Islet precursor cell (in vitro differentiated cells): ENCODE results near the gene DEPDC5.
"Not testable (repeated sequence)": the region's sequence is repeated elsewhere in the genome, so short reads cannot be mapped to it uniquely, and the experiment has no call there.

ENCODE experiments used
- DNase-seq: peaks from one replicate; pipeline ENCODE4 v3.0.0-alpha.2; 2018

The DEPDC5 gene

DNA sequence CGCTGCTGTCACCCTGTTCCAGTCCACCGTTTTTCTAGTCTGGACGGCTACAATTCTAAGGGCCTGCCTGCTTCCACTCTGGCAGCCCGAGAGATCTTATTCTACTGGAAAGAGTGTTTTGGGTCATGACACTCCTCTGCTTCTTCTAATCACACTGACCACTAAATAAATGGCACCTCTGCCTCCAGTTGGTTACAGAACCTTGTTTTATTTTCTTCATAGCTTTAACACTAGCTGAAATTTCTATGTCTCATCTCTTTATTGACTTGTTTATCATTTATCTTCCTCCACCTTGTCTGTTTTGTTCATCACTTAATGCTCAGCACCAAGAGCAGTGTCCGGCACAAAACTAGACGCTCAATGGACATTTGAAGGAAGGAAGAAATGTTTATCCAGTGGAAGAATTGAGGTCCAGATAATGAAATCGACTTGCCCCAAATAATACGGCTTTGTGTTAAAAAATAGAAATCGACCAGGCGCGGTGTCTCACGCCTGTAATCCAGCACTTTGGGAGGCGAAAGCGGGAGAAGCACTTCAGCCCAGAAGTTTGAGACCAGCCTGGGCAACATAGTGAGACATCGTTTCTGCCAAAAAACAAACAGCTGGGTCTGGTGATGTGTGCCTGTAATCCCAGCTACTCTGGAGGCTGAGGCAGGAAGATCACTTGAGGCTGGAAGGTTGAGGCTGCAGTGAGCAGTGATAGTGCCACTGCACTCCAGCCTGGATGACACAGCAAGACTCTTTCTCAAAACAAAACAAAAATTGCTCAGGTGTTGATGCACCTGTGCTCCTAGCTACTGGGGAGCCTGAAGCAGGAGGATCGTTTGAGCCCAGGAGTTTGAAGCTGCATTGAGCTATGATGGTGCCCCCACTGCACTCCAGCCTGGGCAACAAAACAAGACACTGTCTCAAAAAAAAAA is 3.2 kb upstream of the DEPDC5 start:
- DNase-seq: no peak

DNA sequence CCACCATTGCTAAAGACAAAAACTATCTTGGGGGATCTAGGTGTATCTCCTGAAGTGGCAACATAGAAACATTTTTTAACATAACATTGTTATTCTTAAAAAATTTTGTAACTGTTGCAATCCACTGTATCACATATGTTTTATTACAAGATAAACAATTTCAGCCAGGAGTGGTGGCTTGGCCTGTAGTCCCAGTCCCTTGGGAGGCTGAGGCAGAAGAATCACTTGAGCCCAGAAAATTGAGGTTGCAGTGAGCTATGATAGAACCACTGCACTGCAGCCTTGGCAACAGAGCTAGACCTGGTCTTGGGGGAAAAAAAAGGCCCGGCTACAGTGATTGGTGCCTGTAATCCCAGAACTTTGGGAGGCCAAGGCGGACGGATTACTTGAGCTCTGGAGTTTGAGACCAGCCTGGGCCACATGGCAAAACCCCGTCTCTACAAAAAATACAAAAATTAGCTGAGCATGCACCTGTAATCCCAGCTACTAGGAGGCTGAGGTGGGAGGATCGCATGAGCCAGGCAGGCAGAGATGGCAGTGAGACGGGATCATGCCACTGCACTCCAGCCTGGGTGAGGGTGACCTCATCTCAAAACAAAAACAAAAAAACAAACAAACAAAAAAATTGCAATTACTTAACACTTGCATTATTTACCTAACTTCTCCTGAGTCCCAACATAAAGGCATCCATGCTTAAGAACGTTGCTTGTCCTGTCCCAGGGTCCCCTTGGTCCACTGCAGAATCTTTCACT is 1.5 kb upstream of the DEPDC5 start:
- no peak for DNase-seq

DNA sequence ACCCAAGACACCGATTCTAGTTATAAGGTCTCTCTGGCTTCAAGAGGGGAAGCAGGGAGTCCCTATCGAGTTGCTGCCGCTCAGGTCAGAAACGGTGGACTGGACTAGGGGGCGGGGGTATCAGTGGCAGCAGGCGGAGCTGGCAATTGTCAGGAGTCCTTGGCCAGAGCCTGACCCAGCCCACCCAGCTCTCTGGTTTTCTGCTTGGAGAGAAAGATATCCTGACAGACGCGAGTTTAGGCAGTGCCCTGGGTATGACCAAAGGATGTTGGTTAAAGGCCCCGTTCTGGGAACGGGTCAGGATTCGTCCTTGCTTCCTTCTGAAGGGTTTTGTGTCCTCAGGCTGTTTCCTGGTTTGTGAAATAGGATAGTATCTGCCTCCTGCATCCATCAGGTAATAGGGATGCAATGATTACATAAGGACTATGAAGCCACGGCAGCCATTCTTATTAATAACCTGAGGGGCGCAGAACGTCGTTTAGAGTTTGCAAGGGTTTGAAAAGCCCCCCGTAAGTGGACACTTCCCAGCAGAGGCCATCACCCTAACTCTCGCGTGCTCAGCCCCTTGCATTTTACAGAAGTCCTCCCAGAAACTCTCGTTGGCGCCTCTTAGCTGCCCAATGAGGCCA is 700 bp upstream of the DEPDC5 start:
- peak; percentile 97 for DNase-seq

DNA sequence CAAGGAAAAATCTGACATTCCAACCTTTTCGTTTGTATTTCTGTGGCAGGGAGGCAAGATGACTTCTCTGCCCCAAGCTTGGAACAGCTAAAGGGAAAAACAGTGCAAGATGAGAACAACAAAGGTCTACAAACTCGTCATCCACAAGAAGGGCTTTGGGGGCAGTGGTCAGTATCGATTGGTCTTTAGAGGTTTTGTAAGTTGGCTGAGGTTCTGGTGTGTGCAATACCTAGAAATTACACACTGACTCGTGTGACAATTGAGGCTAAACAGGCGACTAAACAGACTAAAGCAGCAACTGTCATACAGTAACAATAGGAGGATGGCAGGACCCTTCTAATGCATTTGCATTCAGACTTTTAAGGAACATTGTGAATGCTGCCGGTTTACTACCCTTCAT is 994 bp downstream of the DEPDC5 start:
- DNase-seq: no peak

DNA sequence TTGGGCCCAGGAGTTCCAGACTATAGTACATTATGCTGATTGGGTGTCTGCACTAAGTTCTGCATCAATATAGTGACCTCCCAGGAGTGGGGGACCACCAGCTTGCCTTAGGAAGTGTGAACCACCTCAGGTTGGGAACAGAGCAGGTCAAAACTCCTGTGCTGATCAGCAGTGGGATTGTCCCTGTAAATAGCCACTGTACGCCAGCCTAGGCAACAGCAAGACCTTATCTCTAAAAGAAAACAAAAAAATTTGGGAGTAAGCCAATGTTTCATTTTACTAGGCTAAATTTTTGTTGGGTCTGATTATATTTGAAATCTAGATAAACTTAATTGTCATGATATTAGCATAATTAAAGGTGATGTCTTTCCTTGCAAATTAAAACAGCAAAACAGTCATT is 3.4 kb downstream of the DEPDC5 start:
- no peak for DNase-seq

DNA sequence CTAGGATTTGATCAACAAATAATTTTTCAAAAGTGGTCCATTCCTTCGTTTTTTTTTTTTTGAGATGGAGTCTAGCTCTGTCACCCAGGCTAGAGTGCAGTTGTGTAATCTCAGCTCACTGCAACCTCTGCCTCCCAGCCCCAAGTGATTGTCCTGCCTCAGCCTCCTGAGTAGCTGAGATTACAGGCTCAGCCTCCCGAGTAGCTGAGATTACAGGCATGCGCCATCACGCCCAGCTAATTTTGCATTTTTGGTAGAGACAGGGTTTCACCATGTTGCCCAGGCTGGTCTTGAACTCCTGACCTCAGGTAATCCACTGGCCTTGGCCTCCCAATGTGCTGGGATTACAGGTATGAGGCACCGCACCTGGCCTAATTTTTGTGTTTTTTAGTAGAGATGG is 5.0 kb downstream of the DEPDC5 start:
- DNase-seq: not testable (repeated sequence)

DNA sequence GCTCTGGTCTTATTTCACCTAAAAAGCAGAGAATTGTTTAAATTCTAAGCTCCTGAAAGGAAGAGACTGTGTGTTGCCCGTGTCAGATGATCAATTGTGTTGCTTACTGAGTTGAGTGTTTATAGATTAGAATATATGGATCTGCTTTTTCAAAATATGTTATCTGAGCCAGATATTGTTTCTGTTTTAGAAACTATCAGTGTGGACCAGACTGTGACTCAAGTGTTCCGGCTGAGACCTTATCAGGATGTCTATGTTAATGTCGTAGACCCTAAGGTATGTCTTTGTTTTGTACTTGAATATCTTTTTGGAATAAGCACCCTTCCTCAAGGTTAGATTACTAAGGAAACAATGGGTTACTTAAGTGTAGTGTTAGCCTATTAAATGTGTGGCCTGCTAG is 11.0 kb downstream of the DEPDC5 start:
- DNase-seq: no peak

DNA sequence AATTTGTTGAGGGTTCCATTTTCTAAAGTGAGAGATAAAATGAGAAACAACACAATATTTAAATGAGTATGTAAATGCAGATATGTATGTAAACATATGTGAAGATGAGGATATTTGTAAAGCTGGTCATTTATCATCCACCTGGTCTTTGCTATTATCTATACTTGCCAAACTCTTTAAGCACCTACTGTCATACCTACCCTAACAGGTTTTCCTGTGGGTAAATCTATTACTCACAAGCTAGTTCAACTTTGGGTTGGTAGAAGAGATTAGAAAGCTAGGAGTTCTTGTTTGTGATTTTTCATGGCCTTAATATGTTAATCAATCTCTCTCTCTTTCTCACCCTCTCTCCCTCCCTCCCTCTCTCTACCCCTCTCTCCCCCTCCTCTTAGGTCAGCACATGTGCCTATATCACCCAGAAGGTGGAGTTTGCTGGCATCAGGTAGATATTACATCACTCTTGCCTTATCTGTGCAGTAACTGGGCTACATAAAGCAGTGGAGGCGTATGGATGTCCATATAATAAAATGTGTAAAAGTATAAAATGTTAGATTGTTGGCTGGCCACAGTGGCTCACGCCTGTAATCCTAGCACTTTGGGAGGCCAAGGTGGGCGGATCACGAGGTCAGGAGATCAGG is 14.7 kb downstream of the DEPDC5 start:
- no peak for DNase-seq

DNA sequence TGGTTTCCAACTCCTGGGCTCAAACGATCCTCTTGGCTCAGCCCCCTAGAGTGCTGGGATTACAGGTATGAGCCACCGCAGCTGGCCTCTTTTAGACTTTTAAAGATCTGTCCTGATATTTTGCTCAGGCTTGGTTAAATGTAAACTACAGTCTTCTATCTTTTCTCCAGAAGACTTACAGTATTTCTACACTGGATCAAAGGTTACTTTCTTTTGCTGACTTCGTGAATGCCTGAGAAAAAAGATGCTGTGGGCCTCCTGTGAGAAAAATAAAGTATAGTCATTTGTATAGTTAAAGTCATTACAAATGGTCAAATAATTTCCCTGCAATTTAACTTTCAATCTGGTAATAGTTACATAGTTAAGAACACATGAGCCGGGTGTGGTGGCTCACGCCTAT is 19.6 kb downstream of the DEPDC5 start:
- no peak for DNase-seq

DNA sequence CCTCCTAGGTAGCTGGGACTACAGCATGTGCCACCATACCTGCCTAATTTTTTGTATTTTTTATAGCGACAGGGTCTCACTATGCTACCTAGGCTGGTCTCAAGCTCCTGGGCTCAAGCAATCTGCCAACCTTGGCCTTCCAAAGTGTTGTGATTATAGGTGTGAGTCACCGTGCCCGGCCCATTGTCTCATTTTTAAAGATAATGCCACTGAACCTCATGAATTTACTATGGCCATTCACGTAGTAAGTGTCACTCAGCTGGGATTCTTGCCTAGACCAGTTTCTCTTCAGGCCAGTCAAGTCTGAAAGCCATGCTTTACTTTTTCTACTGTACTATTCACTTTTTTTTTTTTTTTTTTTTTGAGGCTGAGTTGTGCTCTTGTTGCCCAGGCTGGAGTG is 22.4 kb downstream of the DEPDC5 start:
- DNase-seq: no peak

DNA sequence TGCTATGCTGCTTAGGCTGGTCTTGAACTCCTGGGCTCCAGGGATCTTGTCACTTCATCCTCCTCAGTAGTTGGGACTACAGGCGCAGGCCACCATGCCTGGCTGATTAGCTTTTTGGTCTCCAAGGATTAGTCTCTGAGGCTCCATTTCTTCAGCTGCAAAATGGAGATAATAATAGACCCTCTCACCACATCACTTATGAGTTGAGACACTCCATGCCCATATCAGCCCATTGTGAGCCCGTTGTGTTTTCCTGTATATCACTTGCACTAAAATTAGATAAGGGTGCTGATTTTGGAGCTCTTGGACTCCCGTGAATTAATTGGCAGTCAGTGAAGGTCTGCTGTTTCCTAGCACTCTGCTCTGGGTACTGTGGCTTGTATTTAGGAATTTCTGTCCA is 36.0 kb downstream of the DEPDC5 start:
- no peak for DNase-seq

DNA sequence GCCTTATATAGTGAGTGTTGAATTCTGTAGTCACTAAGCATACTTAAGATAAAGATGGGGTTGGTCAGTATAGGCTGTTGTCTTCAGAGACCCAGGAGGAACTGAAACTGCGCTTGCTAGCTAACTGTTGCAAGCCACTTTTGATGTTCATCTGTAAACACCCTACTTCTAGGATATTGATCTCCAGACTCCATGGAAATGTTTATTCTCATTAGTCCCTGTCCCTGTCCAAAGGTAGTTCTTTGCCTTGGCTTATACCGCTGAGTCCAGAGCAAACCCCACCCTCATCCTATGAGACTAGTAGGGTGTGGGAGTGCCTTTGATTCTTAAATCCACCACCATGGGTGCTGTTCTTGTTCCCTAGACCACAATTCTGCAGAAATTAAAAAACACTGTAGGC is 36.4 kb downstream of the DEPDC5 start:
- DNase-seq: no peak

DNA sequence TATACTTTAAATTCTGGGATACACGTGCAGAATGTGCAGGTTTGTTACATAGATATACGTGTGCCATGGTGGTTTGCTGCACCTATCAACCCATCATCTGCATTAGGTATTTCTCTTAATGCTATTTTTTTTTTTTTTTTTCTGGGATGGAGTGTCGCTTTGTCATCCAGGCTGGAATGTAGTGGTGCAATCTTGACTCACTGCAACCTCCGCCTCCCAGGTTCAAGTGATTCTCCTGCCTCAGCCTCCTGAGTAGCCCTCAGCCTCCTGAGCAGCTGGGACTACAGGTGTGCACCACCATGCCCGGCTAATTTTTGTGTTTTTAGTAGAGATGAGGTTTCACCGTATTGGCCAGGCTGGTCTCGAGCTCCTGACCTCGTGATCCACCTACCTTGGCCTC is 45.5 kb downstream of the DEPDC5 start:
- not testable (repeated sequence) for DNase-seq

DNA sequence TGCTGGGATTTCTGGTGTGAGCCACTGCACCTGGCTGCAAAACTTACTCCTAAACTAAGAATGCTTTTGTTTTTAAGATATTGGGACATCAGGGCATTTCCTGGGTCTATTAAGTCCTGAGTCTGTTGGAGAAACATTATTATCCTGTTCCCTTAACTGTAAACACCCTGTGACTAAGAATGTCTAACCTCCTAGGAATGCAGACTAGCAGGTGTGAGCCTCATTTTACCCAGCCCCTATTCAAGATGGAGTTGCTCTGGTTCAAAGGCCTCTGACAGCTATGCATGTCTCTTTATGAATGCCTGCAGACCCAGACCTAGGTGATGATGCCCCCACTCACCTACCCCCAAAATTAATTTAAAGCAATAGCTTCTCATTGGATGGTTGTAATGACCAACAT is 46.2 kb downstream of the DEPDC5 start:
- DNase-seq: peak; percentile 61

DNA sequence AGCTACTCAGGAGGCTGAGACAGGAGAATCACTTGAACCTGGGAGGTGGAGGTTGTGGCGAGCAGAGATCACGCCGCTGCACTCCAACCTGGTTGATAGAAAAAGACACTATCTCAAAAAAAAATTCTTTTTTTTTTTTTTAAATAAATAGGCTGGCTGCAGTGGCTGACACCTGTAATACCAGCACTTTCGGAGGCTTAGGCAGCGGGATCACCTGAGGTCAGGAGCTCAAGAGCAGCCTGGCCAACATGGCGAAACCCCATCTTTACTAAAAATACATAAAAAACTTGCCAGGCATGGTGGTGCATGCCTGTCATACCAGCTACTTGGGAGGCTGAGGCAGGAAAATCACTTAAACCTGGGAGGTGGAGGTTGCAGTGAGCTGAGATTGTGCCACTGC is 47.0 kb downstream of the DEPDC5 start:
- DNase-seq: not testable (repeated sequence)

DNA sequence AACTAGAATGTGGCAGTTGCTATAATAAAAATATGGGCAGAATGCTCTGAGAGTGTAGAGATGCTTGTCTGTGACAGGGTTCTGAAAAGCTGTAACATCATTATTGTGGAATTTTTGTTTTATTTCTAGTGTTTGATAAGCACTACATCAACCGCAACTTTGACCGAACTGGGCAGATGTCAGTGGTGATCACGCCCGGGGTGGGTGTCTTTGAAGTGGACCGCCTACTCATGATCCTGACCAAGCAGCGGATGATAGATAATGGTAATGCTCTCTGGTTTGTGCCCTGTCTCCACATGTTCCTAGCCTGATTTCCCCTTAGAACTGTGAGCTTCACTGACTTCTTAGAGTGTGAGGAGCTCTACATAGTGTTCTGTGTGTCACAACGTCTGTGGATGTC is 48.8 kb downstream of the DEPDC5 start:
- DNase-seq: no peak

DNA sequence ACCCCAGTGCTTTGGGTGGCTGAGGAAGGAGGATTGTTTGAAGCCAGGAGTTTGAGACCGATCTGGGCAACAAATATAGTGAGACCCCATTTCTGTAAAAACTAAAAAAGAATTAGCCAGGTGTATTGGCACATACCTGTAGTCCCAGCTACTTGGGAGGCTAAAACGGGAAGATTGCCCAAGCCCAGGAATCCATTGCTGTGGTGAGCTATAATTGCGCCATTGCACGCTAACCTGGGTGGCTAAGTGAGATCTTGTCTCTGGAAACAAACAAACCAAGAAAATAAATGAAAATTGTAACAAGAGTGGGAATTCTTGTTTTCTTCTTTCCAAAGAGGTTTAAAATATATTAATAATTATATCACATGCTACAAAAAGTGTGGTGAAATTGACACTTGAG is 52.9 kb downstream of the DEPDC5 start:
- DNase-seq: peak; percentile 17

DNA sequence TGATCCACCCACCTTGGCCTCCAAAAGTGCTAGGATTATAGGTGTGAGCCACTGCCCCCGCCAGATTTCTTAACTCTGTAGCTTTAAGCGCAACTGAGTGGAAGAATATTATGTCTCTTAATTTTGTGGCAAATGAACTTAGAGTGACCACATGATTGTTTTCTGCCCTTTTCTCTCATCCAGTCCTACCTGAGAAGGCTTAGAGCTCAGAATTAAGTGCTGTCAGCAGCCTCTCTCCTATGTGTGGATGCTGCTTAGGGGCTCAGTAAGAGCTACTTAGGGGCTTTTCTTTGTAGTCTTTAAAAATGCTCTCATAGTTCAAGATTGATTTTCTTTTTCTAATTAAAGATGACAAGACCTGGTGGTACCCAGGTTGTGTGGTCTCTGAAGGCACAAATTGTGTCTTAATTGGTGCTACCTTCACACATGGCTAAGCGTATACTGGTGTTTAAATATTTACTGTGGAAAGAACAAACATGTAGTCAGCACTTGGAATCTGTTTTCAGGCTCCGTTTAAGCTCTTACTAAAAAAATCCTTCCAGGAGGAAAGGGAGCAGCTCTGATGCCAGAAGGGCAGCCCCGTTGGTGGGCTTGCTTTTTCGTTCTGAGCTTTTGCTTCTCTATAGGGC is 59.3 kb downstream of the DEPDC5 start:
- DNase-seq: no peak

DNA sequence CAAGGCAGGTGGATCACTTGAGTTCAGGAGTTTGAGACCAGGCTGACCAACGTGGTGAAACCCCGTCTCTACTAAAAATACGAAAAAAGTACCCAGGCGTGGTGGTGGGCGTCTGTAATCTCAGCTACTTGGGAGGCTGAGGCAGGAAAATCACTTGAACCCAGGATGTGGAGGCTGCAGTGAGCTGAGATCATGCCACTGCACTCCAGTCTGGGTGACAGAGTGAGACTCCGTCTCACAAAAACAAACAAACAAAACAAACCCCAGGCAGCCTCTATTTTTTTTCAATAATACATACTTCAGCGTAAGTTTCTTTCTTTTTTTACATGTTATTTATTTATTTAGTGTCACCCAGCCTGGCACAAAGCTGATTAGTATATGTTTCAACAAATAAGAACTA is 60.1 kb downstream of the DEPDC5 start:
- DNase-seq: not testable (repeated sequence)

DNA sequence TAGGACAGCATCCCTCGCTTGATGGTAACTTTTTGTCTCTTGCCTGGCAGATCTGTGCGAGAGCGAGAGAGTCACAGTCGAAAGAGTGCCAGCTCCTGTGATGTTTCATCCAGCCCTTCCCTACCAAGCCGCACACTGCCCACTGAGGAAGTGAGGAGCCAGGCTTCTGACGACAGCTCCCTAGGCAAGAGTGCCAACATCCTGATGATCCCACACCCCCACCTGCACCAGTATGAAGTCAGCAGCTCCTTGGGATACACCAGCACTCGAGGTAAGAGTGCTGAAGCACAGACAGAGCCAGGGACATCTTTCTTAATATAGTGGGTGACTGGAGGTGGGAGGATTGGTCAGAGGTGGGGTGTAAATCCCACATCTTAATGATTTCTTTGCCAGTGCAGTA is 61.1 kb downstream of the DEPDC5 start:
- DNase-seq: no peak

DNA sequence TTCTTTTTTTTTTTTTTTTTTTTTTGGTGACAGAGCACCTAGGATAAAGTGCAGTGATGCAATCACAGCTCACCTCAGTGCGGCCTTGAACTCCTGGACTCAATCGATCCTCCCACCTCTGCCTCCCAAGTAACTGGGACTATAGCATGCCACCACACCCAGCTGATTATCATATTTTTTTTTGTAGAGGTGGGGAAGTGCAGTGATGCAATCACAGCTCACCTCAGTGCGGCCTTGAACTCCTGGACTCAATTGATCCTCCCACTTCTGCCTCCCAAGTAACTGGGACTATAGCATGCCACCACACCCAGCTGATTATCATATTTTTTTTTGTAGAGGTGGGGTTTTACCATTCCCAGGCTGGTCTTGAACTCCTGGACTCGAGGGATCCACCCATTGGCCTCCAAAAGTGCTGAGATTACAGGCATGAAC is 61.6 kb downstream of the DEPDC5 start:
- DNase-seq: not testable (repeated sequence)

DNA sequence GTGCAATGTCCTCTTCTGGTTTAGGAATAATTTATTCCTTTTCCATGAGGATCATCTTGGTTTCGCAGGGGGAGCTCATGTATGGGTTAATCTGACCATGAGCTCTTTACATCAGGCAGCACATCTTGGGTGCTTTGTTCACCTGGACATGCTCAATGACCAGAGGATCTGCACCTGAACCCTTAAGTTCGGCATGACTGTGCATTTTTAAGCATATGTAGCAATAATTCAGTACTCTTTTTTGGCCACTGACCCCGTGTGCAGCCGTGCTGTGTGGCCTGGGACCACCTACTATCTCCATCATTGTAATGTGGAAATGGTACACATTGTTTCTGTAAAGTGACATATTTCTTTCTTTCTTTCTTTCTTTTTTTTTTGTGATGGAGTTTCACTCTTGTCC is 62.9 kb downstream of the DEPDC5 start:
- DNase-seq: no peak
